Measurements from ENCODE around the gene GFRA1.

Gene GFRA1

GRCh38 chr10:116241085-116241484 lies 31.9 kb downstream of the GFRA1 start:
- no peak overlapping the region for H3K4me3 ChIP-seq (ENCODE audit: low read depth, low read length)
- no peak for TF ChIP-seq MAX (IDR thresholded peaks at IDR 0.05; ENCODE audit: low read depth, low read length)
- no peak for TF ChIP-seq POLR2A (IDR thresholded peaks at IDR 0.05; ENCODE audit: extremely low read depth, insufficient read length)
- no peak for TF ChIP-seq CTCF (IDR thresholded peaks at IDR 0.05; ENCODE audit: low read depth, low read length)
- no peak for TF ChIP-seq MYC (IDR thresholded peaks at IDR 0.05; ENCODE audit: low read depth, low read length)
- no peak for DNase-seq (ENCODE audit: low read depth)

- TF ChIP-seq MYC (IDR thresholded peaks at IDR 0.05; ENCODE audit: low read depth, low read length), result no peak
- TF ChIP-seq POLR2A (IDR thresholded peaks at IDR 0.05; ENCODE audit: extremely low read depth, insufficient read length), result no peak
- no peak for TF ChIP-seq MAX (IDR thresholded peaks at IDR 0.05; ENCODE audit: low read depth, low read length)
- TF ChIP-seq CTCF (IDR thresholded peaks at IDR 0.05; ENCODE audit: low read depth, low read length), result no peak
- no peak overlapping the region for H3K4me3 ChIP-seq (ENCODE audit: low read depth, low read length)
- DNase-seq (ENCODE audit: low read depth), result no peak
Observed at GRCh38 chr10:116240157-116240950, 32.7 kb downstream of the GFRA1 start.

GRCh38 chr10:116239229-116239628 lies 33.8 kb downstream of the GFRA1 start:
- no peak overlapping the region for H3K4me3 ChIP-seq (ENCODE audit: low read depth, low read length)
- TF ChIP-seq MAX (IDR thresholded peaks at IDR 0.05; ENCODE audit: low read depth, low read length) (no peak), POLR2A (IDR thresholded peaks at IDR 0.05; ENCODE audit: extremely low read depth, insufficient read length) (no peak), CTCF (IDR thresholded peaks at IDR 0.05; ENCODE audit: low read depth, low read length) (no peak), MYC (IDR thresholded peaks at IDR 0.05; ENCODE audit: low read depth, low read length) (no peak)
- no peak for DNase-seq (ENCODE audit: low read depth)

GRCh38 chr10:116237970-116238369 lies 35.0 kb downstream of the GFRA1 start:
- DNase-seq (ENCODE audit: low read depth), result no peak
- TF ChIP-seq CTCF (IDR thresholded peaks at IDR 0.05; ENCODE audit: low read depth, low read length) (no peak), POLR2A (IDR thresholded peaks at IDR 0.05; ENCODE audit: extremely low read depth, insufficient read length) (no peak), MYC (IDR thresholded peaks at IDR 0.05; ENCODE audit: low read depth, low read length) (no peak), MAX (IDR thresholded peaks at IDR 0.05; ENCODE audit: low read depth, low read length) (no peak)
- H3K4me3 ChIP-seq (ENCODE audit: low read depth, low read length), result no peak overlapping the region

GRCh38 chr10:116237260-116237659 lies 35.7 kb downstream of the GFRA1 start:
- H3K4me3 ChIP-seq (ENCODE audit: low read depth, low read length), result no peak overlapping the region
- TF ChIP-seq MYC (IDR thresholded peaks at IDR 0.05; ENCODE audit: low read depth, low read length), result no peak
- TF ChIP-seq POLR2A (IDR thresholded peaks at IDR 0.05; ENCODE audit: extremely low read depth, insufficient read length), result no peak
- no peak for TF ChIP-seq CTCF (IDR thresholded peaks at IDR 0.05; ENCODE audit: low read depth, low read length)
- no peak for TF ChIP-seq MAX (IDR thresholded peaks at IDR 0.05; ENCODE audit: low read depth, low read length)
- no peak for DNase-seq (ENCODE audit: low read depth)

Measured in NB4 (cell line).